ENCODE data around the gene SBNO2.

The SBNO2 gene

DNA sequence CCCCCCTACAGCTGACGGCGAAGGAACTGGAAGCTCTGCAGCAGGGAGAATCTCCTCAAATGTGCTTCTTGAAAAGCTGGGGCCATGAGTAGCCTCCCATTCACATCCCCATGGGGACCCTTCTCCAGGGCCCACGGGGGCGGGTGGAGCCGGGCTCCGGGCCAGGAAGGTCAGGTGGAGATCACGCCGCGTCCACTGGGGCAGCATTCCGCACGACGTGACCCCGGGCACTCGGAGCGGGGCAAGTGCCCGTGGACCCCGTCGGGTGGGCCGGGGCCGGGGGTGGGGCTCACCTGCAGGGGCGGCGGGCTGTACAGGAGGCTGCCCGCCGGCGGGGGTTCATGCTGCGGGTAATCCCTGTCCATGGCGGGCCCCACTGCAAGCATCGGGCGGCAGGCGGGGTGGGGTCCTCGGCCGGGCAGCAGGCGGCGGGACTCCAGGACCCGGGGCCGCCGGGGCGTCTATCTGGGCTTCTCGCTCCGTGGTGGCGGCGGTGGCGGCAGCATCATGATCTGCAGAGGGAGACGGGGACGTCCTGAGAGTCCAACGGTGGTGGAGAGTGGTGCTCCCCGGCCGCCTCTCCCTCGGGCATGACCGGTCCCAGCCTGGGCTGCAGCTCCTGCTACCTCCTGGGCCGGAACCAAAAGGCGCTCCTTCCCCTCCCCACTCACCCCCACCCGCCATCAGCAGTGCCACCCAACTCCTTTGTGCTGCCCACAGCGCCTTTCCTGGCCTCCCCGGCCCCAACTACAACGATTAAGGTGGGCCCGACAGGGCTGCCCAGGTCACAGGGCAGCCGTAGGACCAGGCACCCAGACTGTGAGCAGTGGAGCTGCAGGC is 20.0 kb downstream of the SBNO2 start:
- Histone ChIP-seq H2AFZ (ENCODE audit: low read length) (no peak overlapping the region), H3K79me2 (ENCODE audit: low read length) (peaks cover 47% of the 10 kb centered on the region), H3K27me3 (replicated peaks; ENCODE audit: insufficient read depth, low read length) (no peaks in the 10 kb centered on the region), H3K9ac (ENCODE audit: low read length) (no peak overlapping the region), H3K4me2 (ENCODE audit: low read depth, low read length) (no peak overlapping the region), H3K4me1 (ENCODE audit: low read length) (no peaks in the 10 kb centered on the region), H3F3A (ENCODE audit: insufficient read depth, low read length) (no peaks in the 10 kb centered on the region), H4K20me1 (ENCODE audit: insufficient read depth, low read length) (no peaks in the 10 kb centered on the region; the same call in 1 of the 2 replicates), H3K36me3 (replicated peaks; ENCODE audit: insufficient read depth, low read length) (no peaks in the 10 kb centered on the region), H3K9me3 (replicated peaks; ENCODE audit: insufficient read depth, low read length) (no peaks in the 10 kb centered on the region), H3K27ac (ENCODE audit: low read length) (no peak overlapping the region), H3K4me3 (ENCODE audit: low read length) (no peak overlapping the region), H3K9me2 (replicated peaks; ENCODE audit: insufficient read depth, low read length) (no peaks in the 10 kb centered on the region)
- DNase-seq: no peak
- TF ChIP-seq EZH2phosphoT487 (IDR thresholded peaks at IDR 0.05; ENCODE audit: low read length): no peak
- TF ChIP-seq, protein P1, sequence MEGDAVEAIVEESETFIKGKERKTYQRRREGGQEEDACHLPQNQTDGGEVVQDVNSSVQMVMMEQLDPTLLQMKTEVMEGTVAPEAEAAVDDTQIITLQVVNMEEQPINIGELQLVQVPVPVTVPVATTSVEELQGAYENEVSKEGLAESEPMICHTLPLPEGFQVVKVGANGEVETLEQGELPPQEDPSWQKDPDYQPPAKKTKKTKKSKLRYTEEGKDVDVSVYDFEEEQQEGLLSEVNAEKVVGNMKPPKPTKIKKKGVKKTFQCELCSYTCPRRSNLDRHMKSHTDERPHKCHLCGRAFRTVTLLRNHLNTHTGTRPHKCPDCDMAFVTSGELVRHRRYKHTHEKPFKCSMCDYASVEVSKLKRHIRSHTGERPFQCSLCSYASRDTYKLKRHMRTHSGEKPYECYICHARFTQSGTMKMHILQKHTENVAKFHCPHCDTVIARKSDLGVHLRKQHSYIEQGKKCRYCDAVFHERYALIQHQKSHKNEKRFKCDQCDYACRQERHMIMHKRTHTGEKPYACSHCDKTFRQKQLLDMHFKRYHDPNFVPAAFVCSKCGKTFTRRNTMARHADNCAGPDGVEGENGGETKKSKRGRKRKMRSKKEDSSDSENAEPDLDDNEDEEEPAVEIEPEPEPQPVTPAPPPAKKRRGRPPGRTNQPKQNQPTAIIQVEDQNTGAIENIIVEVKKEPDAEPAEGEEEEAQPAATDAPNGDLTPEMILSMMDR (IDR thresholded peaks at IDR 0.05; ENCODE audit: low read length): no peak
- TF ChIP-seq EZH2 (optimal IDR thresholded peaks at IDR 0.05; ENCODE audit: low read depth, low read length): no peak

DNA sequence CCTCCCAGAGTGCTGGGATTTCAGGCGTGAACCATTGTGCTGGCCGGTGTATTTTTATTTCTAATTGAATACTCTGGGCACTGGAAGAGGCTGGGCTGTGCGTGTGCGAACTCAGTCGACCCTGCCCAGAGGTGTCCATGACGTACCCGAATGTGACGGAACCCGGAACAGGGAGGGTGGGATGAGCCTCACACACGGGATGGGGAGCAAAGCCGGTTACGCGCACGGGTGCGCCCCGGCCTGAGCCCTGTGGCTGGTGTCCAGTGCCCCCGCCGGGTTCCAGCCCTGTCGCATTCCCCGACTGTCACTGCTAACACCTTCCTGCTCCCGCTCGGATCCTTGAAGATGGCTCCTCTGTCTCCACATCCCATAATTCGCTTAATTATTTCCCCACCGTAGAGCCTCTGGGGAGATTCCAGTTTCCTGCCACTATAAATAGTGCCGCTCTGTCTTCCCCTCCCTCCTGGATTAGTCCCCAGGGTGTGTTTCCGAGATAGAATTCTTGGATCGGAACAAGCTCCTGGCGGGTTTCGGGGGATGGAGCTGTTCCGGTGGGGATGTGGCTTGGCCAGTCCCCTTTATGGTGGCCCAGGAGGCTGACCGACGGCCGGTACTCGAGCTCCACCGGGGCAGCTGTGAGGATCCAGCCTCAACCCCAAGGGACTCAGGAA is 22.0 kb downstream of the SBNO2 start:
- Histone ChIP-seq H3K4me3 (ENCODE audit: low read length) (no peak overlapping the region), H3K9me2 (replicated peaks; ENCODE audit: insufficient read depth, low read length) (no peaks in the 10 kb centered on the region), H3K79me2 (ENCODE audit: low read length) (peaks cover 29% of the 10 kb centered on the region), H3F3A (ENCODE audit: insufficient read depth, low read length) (no peaks in the 10 kb centered on the region), H2AFZ (ENCODE audit: low read length) (no peak overlapping the region), H3K9ac (ENCODE audit: low read length) (no peak overlapping the region), H3K27me3 (replicated peaks; ENCODE audit: insufficient read depth, low read length) (no peaks in the 10 kb centered on the region), H4K20me1 (ENCODE audit: insufficient read depth, low read length) (no peaks in the 10 kb centered on the region; the same call in 1 of the 2 replicates), H3K9me3 (replicated peaks; ENCODE audit: insufficient read depth, low read length) (no peaks in the 10 kb centered on the region), H3K4me2 (ENCODE audit: low read depth, low read length) (no peak overlapping the region), H3K27ac (ENCODE audit: low read length) (no peak overlapping the region), H3K4me1 (ENCODE audit: low read length) (no peaks in the 10 kb centered on the region), H3K36me3 (replicated peaks; ENCODE audit: insufficient read depth, low read length) (no peaks in the 10 kb centered on the region)
- DNase-seq: no peak
- no peak for TF ChIP-seq EZH2 (optimal IDR thresholded peaks at IDR 0.05; ENCODE audit: low read depth, low read length)
- TF ChIP-seq, protein P1 (IDR thresholded peaks at IDR 0.05; ENCODE audit: low read length): no peak
- no peak for TF ChIP-seq EZH2phosphoT487 (IDR thresholded peaks at IDR 0.05; ENCODE audit: low read length)

DNA sequence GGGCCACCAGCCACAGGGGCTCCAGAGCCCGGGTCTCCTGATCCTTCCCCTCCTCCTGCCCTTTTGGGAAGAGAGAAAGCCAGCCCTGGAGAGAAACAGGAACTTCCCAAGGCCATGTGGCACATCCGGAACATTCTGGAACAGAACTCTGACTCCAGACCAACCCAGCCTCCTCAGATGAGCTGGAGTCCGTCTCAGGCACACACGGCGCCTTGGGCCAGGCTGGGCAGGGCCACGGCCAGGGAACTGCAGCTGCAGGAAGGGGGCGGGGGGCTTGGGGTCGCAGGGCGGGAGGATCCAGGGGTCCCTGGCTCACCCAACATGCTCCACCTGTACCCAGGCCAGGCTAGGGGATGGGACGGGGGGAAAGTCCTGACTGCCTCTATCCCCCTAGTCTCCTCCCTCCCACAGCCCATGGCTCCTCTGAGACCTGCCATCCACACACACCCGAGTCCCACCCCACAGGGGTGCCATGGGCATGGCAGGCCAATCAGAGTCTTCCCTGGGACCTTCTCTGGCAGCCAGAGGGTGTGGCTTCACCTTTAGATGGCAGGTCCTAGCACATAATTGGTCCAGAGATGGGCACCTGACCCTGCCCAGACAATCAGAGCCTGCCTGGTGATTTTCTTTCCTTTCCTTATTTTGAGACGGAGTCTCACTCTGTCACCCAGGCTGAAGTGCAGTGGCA is 22.9 kb downstream of the SBNO2 start:
- no peaks in the 10 kb centered on the region; the same call in 1 of the 2 replicates for H4K20me1 ChIP-seq (ENCODE audit: insufficient read depth, low read length)
- H3K9ac ChIP-seq (ENCODE audit: low read length): no peak overlapping the region
- TF ChIP-seq, protein P1 (IDR thresholded peaks at IDR 0.05; ENCODE audit: low read length): no peak
- H3F3A ChIP-seq (ENCODE audit: insufficient read depth, low read length): no peaks in the 10 kb centered on the region
- no peaks in the 10 kb centered on the region for H3K27me3 ChIP-seq (replicated peaks; ENCODE audit: insufficient read depth, low read length)
- peaks cover 20% of the 10 kb centered on the region for H3K79me2 ChIP-seq (ENCODE audit: low read length)
- H3K4me3 ChIP-seq (ENCODE audit: low read length): no peak overlapping the region
- H3K36me3 ChIP-seq (replicated peaks; ENCODE audit: insufficient read depth, low read length): no peaks in the 10 kb centered on the region
- no peaks in the 10 kb centered on the region for H3K4me1 ChIP-seq (ENCODE audit: low read length)
- H2AFZ ChIP-seq (ENCODE audit: low read length): no peak overlapping the region
- H3K9me2 ChIP-seq (replicated peaks; ENCODE audit: insufficient read depth, low read length): no peaks in the 10 kb centered on the region
- H3K9me3 ChIP-seq (replicated peaks; ENCODE audit: insufficient read depth, low read length): no peaks in the 10 kb centered on the region
- H3K27ac ChIP-seq (ENCODE audit: low read length): no peak overlapping the region
- DNase-seq: no peak
- H3K4me2 ChIP-seq (ENCODE audit: low read depth, low read length): no peak overlapping the region
